IPS DF 19.7 (cell line): ENCODE results near the gene FCHO2.

Experiments used
- DNase-seq: peaks from one replicate; pipeline ENCODE4 v3.0.0-alpha.2; 2013; ENCODE audit warnings: low read depth, low spot score

FCHO2 gene

DNA sequence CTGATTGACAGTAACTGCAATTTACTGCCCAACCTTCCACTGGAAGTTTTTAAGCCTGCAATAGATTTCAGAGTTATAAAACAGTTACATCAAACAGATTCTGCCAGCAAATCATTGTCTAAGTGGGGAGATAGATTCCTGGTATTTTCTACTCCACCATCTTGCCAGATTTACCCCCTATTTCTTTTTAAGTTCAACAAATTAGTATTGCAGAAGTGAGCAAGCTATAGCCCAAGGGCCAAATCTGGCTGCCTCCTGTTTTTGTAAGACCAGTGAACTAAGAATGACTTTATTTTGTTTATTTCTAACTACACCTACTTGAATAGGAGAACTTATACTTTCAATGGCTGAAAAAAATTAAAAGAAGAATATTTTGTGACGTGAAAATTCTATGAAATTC is 155.7 kb downstream of the FCHO2 start:
- DNase-seq, result no peak

DNA sequence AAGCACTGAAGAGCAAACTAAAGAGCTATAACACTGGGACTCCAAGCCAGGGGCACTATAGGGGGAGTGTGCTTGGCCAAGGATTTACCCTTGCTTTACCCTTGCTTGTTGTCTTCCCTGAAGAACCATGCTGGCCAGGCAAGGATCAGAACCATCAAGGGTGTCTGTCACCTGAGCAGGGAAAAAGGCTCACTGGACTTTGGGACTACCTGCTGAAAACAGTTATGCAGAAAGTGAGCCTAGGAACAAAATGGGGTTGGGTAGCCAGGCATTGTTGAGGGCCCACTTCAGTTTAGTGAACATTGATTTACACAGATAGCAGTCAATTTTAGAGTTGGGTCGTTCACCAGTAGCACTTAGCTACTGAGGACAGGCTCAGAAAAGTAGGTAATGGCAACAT is 156.5 kb downstream of the FCHO2 start:
- no peak for DNase-seq

DNA sequence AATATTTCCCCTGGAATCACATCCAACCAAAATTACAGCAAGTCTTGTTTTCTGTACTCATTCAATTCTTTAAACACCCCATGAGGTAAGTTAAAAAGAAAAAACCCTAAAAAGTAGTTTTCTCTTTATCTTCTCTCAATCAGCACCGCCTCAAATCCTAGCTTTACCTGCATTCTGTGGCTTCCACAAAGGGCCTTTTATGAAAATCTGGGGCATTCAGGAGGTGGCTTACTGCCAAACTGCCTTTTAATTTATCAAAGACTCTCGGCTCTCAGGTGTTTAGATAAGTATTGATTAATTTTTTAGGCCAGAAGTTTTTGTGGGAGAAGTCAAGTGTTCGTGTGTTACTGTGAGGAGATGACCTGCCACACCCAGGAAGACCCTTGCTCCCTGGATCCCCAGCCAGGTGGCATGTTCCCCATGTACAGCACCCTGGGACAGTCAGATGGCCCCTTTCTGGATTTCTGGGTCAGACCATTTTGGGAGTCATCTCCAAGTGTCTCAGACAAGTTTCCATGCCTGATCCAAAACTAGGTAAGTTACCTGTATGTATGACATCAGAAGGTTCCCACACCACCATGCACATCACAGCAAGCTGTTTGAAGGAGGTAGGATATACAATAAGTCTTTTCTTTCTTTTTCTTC is 158.3 kb downstream of the FCHO2 start:
- DNase-seq, result no peak

DNA sequence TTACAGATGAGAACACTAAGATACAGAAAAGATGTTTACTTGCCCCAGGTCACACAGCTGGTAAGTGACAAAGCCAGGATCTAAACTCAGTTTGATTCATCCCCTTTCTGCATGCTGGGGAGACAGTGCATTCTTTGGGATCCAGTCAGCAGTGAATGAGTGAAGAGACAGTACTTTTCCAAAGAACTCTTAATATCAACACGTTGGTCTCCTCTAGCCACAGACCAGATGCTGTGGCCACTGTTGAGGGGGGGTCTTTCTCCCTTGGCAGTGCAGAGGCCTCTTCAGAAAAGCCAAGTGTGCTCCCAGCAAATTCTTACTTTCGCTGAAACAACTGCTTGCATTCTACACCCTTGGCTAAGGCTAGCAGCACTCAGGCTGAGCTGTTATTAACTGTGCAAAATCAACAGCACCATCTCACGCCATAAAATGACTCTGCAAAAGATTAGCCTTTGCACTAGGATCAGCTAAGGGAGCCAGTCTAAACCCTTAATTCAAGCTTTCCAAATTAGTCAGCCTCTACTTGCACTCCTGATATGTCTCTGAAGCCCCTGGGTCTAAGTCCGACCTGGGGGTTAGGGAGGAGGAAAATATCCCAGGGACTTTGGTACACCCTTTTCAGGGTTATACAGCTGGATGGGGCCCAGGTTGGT is 159.7 kb downstream of the FCHO2 start:
- DNase-seq, result no peak

DNA sequence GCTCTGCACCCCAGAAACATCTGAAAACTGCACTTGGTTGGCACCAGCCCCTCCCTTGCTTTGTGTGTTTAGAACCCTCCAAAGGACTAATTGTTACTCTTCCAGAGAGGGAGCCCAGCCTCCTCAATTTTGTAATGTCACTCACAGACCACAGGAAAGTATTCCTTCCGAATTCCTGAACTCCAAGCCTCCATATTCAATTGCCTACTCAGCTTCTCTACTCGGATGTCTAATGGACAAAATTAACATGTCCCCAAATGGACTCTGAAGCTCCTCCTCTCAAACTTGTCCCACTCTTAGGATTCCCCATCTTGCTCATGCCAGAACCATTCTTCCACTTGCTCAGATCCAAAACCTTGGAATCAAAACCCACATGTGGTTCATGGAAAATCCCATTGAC is 160.7 kb downstream of the FCHO2 start:
- DNase-seq, result no peak

DNA sequence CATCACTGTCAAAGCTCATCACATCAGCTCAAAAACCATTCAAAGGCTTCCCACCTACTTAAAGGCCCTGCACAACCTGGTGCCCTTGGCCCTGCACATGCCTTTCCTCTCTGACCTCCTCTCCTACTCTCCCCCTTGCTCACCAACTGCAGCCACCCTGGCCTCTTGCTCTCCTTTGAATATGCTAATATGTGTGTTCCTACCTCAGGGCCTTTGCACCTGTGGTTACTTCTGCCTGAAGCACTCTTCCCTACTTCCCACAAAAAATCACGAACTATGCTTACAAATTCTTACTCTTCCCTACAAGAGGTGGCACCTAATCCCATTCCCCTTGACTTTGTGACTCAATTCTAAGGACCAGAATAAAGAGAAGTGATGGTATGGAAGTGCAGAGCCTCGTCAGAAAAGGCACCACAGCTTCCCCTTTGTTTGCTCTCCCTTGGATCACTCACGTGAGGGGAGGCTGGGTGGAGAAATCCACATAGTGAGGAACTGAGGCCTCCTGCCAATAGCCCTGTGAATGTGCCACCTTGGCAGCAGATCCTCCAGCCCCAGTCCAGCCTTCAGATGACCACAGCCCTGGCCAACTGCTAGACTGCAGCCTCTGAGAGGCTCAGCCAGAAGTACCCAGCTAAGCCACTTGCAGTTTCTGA is 161.4 kb downstream of the FCHO2 start:
- no peak for DNase-seq

DNA sequence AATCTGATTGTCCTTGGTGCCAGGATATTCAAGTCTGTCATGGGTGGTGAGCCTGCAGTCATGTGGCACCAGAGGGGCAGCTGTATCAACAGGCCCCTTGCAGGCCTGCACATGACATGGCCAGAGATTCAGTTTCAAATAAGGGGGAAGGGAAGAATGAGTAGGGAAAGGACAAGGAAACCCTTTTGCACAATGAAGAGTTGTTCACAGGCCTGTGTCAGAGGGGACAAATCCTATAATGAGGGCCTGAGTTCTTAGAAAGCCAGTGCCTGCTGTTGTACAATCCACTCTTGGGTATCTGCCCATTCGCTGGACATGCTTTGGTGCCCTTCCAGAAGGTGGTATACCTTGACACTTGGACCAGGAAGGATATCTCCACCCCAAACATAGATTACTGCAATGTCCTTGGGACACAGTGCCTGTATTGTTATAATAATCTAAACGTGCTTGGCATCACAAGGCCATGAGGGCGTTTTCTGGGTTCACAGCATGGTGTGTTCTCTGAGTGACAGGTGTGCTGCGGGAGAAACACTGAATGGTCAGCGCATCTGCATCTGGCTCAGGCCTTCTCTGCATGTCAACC is 162.6 kb downstream of the FCHO2 start:
- no peak for DNase-seq

DNA sequence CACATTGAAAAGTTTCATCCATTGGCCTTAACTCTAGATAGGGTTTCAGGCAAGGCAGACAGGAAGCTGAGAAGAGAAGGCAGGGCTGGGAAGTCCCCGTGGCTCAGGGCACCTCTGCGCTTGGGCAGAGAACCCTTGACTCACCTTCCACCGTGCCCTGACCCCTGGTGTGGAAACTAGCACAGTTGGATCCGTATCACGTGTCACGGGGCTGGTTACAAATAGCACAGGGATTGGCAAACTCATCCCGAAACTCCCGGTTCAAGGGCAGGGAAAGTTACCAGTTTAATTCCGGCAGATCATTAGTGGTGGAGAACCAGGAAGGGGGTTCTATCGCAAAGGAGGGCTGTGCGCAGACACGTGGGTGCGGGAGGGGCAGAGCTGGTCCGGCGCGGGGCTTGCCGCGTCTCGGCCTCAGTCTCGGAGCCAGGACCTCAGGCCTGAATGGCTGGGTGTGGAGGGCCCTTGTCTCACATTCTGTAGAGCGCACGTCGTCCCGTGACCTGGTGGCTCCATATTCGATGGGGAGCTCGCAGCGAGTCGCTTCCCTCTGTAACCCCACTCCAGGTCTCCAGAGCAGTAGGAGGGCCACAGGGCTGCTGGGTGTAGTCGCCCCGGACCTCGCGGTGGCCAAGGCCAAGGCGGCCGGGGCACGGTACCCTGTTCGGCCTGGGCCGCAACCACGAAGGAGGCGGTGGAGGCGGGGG is 163.8 kb downstream of the FCHO2 start:
- no peak for DNase-seq

DNA sequence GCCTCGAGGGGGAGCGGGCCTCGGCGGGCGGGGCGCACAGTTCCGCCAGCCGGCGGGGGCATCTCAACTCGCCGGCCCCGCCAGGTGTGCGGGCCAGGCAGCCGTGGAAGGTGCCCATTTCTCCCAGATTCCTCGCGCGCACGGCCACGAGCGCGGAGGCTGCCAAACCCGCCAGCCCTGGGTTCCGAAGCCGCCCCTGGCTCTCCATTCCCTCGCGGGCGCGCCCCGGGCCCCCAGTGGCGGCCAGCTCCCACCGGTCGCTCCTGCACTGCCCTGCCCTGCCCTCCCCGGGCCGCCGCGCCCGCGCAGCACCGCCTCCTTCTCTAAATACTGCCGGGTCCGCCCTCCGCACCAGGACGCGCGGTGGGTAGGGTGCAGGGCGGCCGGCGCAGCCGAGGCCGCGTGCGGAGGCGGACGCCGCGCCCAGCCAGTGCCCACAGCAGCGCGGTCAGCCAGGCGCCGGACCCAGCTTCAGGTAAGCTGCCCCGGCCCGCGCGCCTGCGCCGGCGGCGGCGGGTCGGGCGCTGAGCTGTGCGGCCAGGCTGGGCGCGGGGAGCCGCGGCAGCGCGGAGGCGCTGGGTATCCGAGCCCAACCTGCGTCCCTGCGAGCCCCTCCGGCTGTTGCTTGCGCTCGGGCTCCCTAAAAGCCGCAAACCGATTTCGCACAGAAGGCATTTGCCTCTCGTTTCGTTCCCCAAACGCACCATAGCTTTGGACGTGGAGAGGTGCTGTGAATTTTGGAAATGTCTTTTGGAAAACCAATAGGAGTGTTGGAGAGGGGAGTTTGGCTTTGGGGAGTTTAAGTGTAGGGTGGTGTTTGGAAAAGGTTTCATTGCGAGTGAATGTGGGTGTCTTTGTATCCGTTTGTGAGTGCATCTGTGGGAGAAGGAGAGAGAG is 164.6 kb downstream of the FCHO2 start, which contains the start of gene TMEM171:
TMEM171 (plus strand) TSS at position 354 of the 897 bp plus-strand sequence. CDS start 2,799 bp downstream, outside the sequence.
- no peak for DNase-seq

DNA sequence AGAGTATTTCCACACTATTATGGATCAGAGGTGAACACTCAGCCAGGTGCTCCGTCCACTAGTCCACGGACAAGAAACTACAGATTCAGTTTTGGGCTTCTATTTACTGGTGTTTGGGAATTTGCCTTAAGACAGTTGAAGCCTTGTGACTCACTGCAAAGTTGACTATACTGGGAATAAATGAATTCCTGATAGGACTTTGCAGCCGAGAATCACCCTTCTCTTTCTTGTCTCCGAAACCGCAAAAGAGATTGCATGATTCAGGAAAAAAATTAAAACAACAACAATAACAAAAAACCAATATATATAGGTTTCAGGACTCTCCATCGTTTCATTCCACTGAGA is 165.2 kb downstream of the FCHO2 start:
- DNase-seq, result no peak

DNA sequence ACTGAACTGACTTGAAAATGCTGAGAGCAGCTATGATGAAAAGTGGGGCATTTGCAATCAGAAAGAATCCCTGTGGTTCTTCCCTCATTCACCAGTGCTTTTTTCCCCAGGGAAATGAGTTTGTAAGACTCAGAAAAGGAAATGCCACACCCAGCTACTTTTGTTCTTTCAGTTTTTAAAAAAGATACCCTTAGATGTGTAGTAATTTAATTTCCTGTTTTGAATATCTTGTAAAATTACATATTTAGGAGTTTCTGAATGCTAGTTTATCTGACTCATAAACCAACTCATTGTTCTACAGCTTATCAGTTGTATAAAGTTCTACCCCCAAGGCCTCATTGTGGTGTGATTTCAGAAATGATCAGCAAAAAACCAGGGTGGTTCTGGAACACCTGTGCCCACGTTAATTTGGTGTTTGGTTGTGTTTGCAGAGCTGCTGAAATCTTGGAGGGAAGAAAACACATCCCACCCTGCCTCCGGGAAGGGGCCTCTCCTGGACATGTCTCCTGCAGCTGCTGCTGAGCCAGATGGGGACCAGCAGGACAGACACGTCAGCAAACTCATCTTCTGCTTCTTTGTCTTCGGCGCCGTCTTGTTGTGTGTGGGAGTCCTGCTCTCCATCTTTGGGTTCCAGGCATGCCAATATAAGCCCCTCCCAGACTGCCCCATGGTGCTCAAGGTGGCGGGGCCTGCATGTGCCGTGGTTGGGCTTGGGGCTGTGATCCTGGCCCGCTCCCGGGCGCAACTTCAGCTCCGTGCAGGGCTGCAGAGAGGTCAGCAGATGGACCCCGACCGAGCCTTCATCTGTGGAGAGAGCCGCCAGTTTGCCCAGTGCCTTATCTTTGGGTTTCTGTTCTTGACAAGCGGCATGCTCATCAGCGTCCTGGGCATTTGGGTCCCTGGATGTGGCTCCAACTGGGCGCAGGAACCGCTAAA is 167.3 kb downstream of the FCHO2 start:
- DNase-seq, result no peak

DNA sequence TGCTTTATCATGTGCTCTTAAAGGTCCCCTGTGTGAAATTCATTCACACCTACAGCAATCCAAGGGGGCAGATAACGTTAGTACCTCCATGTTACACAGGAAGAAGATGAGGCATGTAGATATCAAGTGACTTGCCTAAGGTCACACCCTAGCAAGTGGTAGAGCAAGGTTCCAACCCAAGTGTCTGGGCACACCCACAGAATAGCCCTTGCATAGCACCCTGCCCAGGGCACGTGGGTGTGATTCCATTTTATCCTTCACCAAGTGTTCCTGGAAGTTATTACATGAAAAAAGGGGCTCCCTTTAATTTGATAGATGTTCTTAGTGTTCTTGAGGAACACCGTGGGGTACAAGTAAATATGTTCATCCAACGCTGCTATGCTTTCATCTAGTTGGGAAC is 169.4 kb downstream of the FCHO2 start:
- DNase-seq, result no peak

DNA sequence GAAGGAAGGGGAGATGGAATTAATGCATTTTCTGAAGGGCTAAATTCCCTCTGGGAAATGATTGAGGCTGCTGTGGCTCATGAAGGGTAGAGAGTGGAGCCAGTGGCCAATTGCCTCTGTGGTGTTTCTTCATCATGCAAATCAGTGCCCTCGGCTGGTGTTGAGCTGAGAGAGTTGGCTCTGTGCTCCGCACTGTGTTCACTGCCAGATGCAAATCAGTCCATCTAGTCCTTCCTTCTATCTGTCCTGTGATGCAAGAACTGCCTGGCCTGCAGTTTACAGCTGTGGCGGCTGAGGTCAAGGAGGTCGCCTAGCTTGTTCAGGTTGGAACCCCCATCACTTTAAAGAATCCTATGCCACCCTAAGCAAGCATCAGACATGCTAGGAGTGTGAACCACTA is 170.5 kb downstream of the FCHO2 start:
- no peak for DNase-seq

DNA sequence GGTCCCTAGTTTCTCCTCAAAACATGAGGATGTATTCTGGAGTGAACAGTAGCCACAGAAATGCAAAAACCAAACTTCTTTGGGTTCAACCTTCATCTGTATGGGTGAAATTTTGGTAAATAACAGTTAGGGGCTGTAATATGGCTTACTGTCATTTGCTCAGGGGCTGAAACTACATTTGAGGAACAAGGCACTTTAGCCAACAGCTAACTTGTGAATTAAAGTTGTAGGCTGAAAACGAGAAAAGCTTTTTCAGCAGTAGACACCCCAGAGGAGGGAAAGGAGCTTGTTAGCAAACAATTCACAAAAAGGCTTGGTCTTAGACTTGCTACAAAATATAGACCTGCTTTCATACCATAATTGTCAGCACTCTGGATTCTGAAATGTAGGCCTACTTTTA is 171.1 kb downstream of the FCHO2 start:
- no peak for DNase-seq

DNA sequence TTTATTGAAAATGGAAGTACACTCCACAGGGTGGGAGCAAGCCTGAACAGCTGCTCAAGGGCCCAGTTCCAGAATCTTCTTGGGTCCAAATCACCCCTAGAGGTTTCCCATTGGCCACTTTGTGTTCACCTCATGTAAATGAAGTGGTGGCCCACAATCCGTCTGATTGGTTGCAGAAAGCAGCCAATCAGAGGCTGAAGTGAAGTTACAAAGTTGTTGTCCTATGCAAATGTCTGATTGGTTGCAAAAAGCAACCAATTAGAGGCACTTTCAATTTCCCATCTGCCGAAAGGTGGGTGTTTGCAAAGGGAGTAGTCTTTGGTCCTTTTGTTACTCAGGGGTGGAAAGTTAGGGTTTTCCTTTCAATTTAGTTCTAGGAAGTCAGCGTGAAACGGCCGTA is 173.3 kb downstream of the FCHO2 start:
- no peak for DNase-seq

DNA sequence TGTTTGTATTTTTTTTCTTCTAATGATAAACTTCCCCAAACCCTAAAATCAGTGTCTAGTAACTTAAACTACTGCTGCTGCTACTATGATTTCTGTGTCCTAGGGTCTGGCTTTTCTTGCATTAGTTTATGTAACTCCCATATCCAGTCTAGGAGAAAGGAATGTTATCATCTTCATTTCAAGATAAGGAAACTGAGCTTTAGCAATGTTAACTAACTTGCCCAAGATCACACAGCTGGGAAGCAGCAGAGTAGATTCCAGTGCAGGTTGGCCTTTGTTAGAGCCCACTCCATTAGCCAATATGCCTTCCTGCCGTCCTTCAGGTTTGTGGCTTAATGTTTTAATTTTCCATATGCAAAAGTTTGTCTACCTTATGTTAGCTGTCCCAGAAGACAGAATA is 175.0 kb downstream of the FCHO2 start:
- DNase-seq, result no peak

DNA sequence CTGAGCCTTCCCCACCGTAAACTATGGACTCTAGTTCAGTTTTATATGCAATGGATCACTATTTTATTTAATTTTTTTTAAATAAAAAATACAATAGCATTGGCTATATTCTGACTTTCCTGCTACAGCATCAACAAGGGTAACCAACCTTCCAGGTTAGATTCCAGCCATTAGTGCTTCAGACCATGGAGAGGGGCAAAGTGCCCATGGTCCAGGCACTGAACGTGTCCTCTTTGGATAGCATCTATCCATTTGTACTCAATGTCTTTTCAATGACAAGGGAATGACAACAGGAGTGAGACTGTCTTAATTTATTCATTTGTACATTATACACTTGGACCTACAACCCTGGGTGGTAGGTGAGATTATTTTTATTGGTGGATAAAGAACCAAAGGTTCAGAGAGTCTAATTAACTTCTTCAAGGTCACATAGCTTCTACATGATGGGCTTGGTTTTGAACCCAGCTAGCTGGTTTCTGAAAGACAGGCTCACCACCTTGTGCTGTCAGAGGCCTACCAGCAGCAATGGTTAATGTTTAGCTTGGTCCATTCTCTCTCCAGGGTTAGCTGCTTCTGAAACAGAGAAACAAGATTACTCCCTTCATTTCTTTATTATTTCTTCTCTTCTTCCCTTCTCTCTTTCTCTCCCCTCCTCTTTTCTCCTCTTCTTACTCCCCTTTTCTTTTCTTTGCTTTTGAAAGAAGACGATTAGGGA is 176.0 kb downstream of the FCHO2 start:
- DNase-seq, result no peak

DNA sequence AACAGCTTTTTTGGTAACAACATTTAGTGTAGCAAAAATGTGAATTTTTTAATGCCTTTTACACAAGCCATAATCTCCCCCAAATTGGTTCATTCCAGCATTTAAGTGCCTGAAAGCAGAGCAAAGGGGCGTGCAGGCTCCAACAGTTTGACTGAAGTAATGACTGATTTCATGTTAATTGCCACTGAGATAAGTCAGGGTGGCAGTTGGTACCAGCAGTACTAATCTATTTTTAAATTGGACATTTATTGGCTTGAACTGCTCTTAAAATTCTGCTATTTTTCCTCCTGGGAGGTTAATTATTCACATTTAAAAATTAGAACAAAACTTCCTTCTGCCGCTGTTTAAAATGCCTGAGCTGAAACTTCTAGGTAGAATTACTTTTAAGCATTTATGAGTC is 176.9 kb downstream of the FCHO2 start:
- DNase-seq, result no peak

DNA sequence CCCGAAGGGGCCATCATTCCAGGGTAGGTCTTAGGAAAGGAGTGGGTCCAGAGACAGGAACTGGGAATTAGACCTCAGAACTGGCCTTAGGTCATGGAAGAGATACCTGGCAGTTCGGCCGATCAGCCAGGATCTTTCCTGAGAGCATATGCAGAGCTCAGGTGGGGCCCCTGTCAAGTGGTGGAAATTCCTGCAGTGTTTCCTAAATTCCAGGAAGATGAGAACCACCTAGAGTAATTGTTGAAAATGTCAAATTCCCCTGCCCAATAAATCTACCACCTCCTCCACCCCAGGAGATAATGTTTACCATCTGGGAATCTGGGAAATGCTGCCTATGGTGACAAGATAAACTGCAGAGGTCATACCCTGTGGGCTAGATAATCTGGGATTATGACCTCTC is 179.2 kb downstream of the FCHO2 start:
- DNase-seq, result no peak
